Measurements from ENCODE around the gene SSPN.

DNA sequence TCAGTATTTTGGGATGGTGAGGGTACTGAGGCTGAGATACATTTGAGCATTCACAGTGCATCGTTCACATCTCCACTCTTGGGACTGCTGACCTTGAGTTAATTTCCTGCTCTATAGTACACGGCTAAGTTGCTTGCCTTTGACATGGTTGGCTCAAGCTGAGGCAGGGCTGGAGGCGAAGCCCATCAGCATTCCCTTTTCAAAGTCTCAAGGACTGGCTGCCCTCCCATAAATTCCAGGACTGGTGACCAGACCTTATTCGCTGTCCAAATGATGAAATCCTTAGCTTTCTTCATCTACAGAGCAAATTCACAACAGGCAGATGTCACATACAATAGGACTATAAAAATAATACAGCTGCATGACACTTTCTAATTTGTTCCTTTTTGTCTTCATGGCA lies 85.9 kb downstream of the SSPN start:
- TF ChIP-seq, protein P1, sequence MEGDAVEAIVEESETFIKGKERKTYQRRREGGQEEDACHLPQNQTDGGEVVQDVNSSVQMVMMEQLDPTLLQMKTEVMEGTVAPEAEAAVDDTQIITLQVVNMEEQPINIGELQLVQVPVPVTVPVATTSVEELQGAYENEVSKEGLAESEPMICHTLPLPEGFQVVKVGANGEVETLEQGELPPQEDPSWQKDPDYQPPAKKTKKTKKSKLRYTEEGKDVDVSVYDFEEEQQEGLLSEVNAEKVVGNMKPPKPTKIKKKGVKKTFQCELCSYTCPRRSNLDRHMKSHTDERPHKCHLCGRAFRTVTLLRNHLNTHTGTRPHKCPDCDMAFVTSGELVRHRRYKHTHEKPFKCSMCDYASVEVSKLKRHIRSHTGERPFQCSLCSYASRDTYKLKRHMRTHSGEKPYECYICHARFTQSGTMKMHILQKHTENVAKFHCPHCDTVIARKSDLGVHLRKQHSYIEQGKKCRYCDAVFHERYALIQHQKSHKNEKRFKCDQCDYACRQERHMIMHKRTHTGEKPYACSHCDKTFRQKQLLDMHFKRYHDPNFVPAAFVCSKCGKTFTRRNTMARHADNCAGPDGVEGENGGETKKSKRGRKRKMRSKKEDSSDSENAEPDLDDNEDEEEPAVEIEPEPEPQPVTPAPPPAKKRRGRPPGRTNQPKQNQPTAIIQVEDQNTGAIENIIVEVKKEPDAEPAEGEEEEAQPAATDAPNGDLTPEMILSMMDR (IDR thresholded peaks at IDR 0.05), result no peak
- TF ChIP-seq POLR2AphosphoS5 (IDR thresholded peaks at IDR 0.05; ENCODE audit: insufficient read depth in 1 of 2, low read depth in 1 of 2) (no peak), POLR2A (IDR thresholded peaks at IDR 0.05) (no peak)
